ENCODE data around the gene INF2.

The INF2 gene

DNA sequence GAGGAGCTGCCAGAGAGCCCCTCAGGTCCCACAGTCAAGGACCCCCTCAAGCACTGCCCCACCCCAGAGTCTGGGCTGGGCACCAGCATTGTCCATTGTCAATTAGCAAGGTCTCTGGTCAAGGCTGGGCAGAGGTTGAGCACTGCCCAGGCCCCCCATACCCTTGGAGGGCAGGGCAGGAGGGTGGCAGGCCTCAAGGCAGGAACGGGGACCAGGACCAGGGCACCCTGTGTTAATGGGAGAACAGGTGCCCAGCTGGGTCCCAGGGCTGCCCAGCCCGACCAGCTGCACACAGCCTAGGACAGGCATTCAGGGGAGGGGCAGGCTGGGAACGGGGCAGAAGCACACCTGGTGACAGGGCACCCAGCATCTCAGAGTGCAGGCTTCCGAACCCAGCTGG is 82.0 kb downstream of the INF2 start:
- no peak overlapping the region for H3K9ac ChIP-seq
- no peak overlapping the region for H2AFZ ChIP-seq (ENCODE audit: low read depth)
- no peak overlapping the region for H3K4me2 ChIP-seq
- H3K4me1 ChIP-seq (ENCODE audit: low read depth, poor library complexity, severe bottlenecking): no peaks in the 10 kb centered on the region
- no peaks in the 10 kb centered on the region for H3K27me3 ChIP-seq (ENCODE audit: insufficient read depth, low read depth)
- TF ChIP-seq, protein P1, sequence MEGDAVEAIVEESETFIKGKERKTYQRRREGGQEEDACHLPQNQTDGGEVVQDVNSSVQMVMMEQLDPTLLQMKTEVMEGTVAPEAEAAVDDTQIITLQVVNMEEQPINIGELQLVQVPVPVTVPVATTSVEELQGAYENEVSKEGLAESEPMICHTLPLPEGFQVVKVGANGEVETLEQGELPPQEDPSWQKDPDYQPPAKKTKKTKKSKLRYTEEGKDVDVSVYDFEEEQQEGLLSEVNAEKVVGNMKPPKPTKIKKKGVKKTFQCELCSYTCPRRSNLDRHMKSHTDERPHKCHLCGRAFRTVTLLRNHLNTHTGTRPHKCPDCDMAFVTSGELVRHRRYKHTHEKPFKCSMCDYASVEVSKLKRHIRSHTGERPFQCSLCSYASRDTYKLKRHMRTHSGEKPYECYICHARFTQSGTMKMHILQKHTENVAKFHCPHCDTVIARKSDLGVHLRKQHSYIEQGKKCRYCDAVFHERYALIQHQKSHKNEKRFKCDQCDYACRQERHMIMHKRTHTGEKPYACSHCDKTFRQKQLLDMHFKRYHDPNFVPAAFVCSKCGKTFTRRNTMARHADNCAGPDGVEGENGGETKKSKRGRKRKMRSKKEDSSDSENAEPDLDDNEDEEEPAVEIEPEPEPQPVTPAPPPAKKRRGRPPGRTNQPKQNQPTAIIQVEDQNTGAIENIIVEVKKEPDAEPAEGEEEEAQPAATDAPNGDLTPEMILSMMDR (conservative IDR thresholded peaks at IDR 0.05; ENCODE audit: low read depth, low read length): no peak
- no peak overlapping the region for H3K27ac ChIP-seq
- no peaks in the 10 kb centered on the region for H3K79me2 ChIP-seq (ENCODE audit: insufficient read depth, low read depth)
- H4K20me1 ChIP-seq (ENCODE audit: insufficient read depth): no peaks in the 10 kb centered on the region
- no peak overlapping the region for H3K4me3 ChIP-seq (IDR thresholded peaks at IDR 0.05; ENCODE audit: insufficient read depth, low read depth, low read length)
- H3K36me3 ChIP-seq (ENCODE audit: insufficient read depth): no peaks in the 10 kb centered on the region
